Right ventricle myocardium superior (tissue), 1 donor: Measurements from ENCODE around the gene SLC19A1. TPM values are rescaled to one million over a fixed set of nuclear protein-coding genes. Genes with fewer than 3 reads are reported as not detected.
A peak's percentile ranks its signal among the peaks of the same experiment; 100 is the strongest.

Source experiments
- ATAC-seq: fragments of 200-7000 bp; cut with Tn5 transposase; one replicate; pipeline ENCODE4 v1.9.1; 2020; ENCODE audit warnings: mild to moderate bottlenecking; ENCODE audit not compliant: poor library complexity
- DNase-seq: peaks from one replicate; pipeline ENCODE4 v3.0.0-alpha.2; 2020
- intact Hi-C: fragments of 100-400 bp; cut with DNase I; formaldehyde crosslinking; loops from one replicate; pipeline ENCODE4 v1.11.2; 2022
- total RNA-seq: library from RNA; stranded (reverse); fragmentation: NEBNext Ultra II Directional; extraction: Animal tissue kit (Norgen Biotek cat#: 25700); gene quantifications from one replicate; pipeline ENCODE4 v1.2.1, GENCODE V29; 2021
- donor health status: DM: no; HTN: yes; CAD: no; lungs with severe emphysema.

SLC19A1 gene
- total RNA-seq, 1 donor from 2014 or later: 6.9 TPM

DNA sequence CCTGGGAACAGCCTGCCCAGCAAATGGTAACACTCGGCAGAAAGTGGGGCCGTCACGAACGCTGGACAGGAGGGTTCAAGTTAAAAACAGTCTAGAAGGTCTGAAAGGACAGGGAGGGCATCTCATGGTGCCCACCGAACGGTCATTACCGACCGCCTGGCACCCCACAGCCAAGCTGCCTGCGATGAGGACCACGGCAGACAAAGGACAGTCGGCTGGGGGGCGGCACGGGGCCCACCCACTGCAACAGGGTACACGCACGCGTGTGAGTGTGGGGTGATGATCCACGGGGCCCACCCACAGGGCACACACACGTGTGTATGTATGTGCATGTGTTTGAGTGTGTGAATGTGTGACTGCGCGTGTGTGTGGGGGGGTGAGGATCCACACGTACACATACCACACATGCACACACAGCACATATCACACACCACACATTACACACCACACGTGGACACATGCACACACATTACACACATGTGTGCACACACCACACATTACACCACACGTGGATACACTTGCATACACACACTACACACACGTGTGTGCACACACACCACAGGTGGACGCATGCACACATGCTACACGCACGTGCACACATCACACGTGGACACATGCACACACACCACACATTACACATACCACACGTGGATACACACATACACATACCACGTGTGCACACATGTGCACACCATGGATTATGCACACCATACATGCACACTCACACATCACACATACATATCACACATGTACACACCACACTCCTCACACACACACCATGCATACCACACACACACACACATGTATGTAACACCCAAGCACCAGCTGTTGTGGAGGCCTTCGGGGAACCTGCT, 63.2 kb downstream of the SLC19A1 start:
- intact Hi-C loops: no loop called here
- ATAC-seq (no peak), DNase-seq (no peak)

DNA sequence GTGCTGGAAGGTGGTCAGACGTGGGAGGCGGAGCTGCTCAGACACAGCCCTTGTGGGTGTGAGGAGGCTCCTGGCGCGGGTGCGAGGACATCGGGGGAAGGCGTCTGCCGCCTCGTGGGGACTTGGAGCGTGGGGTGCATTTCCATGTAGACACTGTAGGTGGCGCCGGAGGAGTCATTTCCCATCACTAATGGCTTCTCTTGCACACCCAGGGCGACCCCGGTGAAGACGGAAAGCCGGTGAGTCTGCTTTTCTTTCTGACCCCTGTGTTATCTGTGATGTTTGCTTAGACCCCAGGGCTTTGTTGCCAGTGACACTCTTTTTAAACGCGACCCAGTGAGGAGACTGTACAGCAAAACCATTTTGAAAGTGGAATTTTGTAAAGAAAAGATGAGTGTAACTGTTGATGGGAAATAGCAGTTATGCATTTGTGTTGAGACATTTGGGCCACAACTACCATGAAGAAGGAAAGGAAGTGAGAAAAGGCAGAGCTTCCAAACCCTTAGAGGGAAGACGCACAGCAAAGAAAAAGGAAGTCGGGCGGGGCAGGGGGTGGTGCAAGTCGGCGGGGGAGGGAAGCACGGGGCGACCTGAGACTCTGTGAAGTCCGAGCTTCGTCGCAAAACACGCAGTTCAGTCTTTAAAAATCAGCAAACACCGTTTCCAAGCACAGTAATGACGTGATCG, 64.0 kb downstream of the SLC19A1 start:
- intact Hi-C loops: no loop called here
- DNase-seq: peak; percentile 86
- peak; percentile 73 for ATAC-seq

DNA sequence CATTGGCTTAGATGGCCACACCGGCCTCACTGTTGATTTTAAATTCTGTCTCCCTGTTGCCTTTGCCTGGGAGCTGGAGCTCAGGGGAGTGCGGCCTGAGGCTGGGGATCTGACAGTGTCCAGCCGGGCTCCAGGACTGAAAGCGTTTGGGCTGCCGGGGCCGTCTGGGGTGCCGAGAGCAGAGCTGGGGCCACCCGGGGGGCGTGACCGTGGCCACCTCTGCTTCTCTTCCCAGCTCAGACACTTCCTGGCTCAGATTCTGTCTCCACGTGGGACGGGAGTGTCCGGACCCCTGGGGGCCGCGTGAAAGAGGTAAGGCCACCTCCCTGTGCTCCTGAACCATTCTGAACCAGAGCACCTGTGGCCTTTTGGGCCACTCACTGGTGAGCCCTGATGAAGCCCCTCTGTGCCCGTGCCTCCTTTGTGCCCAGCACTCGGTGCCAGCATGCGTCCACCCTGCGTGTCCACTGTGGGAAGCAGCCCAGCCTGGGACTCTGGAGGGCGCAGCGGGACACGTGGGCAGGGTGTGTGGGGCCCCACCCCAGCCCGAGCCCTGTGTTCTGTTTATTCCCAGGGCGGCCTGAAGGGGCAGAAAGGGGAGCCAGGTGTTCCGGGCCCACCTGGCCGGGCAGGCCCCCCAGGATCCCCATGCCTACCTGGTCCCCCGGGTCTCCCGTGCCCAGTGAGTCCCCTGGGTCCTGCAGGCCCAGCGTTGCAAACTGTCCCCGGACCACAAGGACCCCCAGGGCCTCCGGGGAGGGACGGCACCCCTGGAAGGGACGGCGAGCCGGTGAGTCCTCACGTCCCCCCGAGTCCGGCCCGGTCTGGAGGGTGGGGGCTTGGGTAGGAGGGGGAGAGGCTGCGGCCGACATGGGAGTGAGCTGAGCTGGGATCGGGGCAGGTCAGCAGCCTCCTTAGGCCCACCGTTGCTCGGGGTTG, 64.8 kb downstream of the SLC19A1 start:
- intact Hi-C loops: no loop called here
- ATAC-seq (peak; percentile 8), DNase-seq (no peak)

DNA sequence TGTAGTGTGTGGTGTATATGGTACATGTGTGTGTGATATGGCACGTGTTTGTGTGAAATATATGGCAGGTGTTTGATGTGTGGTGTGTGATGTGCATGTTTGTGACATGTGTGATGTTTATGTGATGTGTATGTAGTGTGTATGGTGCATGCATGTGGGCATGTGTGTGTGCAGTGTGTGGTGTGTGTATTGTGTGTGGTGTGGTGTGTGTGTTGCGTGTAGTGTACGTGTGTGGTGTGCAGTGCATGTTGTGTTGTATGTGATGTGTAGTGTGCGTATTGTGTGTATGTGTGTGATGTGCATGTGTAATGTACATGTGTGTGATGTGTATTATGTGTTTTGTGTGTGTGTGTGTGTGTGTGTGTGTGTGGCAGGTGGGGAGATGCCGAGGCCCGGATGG, 65.7 kb downstream of the SLC19A1 start:
- DNase-seq: no peak
- intact Hi-C loops: no loop called here

DNA sequence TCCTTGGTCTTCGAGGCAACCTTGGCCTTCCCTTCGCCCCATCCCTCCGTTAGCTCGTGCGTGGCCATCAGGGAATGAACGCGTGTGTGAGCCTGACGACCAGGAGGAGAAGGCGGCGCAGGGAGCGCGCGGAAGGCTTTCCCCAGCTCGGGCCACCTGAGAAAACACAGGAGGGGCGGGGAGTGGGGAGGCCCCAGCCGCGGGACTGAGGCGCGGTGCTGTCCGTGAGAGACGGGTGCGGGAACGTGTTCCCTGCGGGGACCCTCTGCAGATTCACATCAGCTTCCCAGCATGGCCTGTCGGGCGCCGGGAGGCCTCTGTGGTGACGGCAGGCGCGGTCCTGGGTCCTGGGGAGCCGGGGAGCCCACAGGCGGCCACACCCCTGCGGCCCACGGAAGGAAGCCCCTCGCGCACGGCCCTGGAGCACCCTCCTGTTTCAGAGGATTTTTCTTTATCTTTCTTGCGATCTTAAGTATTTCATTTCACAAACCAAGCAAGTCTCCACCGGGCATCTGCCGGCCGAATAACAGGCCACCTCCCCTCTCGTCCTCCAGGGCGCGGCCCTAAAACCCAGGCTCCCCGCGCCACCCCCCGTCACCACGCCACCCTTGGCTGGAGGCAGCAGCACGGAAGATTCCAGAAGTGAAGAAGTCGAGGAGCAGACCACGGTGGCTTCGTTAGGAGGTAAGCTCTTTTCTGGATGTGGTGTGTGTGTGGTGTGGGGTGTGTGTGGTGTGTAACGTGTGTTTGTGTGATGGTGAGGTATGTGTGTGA, 66.3 kb downstream of the SLC19A1 start:
- ATAC-seq (no peak), DNase-seq (no peak)
- intact Hi-C loops: no loop called here

More for the DNA sequence above, 65.7 kb downstream of the SLC19A1 start:
- ATAC-seq: no peak

DNA sequence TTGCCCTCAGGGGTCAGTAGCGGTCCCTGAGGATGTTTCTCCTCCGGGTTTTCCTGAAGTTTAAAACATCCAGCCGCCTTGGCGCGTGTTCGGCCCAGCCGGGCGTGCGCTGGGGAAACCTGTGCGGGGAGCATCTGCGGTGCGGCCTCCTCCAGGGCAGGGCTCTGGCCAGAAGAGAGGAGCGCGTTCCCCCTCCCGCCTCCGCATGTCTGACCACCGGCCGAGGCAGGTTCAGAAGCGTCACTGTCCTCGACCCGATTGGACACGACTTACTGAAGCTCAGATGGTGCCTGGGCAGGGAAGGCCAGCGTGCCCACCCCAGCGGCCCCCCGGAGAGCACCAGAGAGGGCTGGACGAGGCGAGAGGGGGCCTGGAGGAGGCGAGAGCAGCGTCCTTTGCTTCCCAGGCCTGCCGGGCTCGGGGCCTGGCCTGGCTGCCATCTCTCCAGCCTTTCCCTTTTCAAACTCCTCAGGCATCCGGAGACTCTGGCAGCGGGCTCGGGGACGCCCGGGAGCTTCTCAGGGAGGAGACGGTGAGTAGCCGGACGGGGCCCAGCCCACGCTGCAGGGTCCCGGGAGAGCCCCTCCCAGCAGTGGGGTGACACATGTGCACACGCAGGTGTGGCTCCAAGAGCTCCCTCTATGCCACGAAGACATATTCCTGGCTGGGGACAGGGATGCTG, 67.1 kb downstream of the SLC19A1 start:
- intact Hi-C loops: no loop called here
- ATAC-seq (no peak), DNase-seq (no peak)

DNA sequence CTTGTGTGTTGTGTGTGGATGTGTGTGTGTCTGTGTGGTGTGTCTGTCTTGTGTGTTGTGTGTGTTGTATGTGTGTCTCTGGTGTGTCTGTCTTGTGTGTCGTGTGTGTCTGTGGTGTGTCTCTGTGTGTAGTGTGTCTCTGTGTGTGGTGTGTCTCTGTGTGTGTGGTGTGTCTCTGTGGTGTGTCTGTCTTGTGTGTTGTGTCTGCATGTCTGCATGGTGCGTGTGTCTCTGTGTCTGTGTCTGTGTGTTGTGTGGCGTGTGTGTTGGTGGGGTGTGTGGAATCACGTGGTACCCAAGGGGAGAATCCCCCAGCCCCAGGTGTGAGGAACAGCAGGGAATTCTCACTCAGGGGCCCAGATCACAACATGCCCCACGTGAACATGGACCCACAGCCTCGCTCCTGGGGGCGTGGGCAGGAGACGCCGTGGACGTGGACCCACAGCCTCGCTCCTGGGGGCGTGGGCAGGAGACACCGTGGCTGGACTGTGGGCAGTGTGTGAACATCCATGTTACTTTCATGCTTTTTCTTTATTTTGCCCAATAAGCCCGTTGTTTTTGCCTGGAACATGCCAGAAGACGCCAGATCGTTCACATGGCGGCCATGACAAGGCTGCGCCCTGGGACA, 67.8 kb downstream of the SLC19A1 start:
- intact Hi-C loops: no loop called here
- no peak for DNase-seq
- no peak for ATAC-seq

DNA sequence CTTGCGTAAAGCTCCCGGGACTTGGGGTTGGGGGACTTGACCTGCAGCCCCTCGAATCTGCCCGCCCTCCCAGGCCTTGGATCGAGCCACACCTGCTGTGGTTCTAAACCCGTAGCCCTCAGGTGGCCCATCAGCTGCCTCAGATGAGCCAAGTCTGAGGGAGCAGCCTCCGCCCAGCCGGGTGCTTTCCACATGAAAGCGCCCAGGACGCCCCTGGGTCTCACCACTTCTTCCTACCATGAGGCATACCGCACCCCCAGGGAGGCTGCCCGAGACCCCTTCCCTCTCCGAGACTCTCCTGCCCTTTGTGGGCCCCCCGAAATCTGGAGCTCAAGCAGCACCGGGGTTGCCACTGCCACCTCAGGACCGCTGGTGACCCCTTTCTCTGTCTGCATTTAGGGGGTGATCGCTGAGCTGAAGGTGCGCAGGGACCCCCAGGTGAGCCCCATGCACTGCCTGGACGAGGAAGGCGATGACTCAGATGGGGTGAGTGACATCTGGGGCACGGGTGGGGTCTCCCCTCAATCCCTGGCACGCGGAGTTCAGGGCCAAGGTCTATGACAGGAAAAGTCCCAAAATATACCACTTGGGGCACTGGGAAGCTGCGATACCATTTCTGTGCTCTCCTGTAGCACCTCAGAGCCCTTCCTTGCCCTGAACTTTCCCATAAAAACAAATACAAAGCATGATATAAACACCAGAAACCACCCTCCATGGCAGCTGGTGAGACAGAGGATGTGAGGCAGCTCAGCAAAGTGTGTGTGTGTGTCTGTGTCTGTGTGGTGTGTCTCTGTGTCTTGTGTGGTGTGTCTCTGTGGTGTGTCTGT, 68.5 kb downstream of the SLC19A1 start:
- intact Hi-C loops: no loop called here
- ATAC-seq (no peak), DNase-seq (no peak)

DNA sequence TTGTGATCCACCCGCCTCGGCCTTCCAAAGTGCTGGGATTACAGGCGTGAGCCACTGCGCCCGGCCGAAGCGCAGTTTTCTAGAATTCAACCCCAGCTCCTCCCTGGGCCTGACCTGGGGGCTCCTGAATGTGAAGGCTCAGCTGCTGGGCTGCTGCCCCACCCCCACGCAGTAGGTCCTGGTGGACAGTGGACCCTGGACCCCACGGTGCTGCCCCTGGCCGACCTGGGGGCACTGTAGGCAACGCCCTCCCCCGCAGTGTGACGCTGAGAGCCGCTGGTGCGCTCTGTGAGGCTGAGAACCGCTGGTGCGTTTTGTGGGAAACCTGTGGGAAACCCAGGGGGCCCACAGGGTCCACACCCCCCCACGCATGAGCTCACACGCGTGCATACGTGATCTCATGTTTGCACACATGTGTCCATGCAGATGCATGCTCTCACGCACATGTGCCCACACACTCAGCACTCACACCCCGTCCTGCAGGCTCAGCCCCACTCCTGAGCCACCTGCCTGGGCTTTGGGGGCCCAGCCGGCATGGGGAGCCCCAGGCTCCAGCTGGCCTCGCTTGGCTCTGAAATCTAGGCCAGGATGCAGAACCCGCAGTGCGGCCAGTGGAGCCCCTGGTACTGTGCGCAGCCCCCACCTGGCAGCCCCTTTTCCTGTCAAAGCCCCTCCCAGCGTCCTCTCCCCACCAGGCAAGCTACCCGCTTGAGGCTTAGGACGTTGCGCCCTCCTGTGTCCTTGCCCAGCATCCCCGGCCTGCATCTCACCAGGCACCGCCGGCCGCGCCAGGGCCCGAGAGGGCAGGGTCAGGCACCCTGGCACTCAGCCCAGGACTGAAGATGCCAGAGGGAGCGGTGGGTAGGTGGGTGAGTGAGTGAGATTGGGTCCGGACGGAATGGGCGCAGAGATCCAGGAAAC, 69.5 kb downstream of the SLC19A1 start:
- ATAC-seq: no peak
- intact Hi-C loops: no loop called here
- DNase-seq: no peak

DNA sequence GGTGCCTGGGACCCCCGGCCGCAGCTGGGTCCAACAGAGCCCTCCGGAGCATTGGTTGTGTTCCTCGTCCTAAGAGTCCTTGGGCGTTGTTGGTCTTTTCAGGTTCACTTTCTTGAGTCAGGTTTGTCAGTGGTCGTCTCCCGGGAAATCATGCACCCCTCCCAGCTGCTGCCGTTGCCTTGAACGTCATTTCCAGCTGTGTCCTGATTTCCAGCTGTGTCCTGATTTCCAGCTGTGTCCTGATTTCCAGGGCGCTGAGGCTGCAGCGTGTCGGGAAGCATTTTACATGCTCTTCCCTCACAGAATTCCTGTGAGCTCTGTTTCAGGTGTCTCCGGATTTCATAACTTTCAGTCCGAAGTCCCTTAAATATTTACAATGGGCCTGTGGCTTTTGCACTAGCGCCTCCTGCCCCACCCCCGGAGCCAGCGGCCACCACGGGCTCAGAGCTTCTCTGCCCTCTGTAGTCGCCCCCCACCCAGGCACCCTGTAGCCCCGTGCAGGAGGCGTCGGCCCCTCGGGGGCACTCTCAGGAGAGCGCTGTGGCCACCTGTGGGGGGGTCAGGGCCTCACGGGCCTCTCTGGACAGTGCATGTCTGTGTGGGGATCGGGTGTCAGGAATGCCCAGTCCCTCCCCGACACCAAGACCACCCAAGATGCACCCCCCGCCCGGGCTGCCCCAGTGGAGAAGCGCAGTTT, 70.6 kb downstream of the SLC19A1 start:
- peak; percentile 73 for ATAC-seq
- DNase-seq: no peak
- intact Hi-C loops: no loop called here

DNA sequence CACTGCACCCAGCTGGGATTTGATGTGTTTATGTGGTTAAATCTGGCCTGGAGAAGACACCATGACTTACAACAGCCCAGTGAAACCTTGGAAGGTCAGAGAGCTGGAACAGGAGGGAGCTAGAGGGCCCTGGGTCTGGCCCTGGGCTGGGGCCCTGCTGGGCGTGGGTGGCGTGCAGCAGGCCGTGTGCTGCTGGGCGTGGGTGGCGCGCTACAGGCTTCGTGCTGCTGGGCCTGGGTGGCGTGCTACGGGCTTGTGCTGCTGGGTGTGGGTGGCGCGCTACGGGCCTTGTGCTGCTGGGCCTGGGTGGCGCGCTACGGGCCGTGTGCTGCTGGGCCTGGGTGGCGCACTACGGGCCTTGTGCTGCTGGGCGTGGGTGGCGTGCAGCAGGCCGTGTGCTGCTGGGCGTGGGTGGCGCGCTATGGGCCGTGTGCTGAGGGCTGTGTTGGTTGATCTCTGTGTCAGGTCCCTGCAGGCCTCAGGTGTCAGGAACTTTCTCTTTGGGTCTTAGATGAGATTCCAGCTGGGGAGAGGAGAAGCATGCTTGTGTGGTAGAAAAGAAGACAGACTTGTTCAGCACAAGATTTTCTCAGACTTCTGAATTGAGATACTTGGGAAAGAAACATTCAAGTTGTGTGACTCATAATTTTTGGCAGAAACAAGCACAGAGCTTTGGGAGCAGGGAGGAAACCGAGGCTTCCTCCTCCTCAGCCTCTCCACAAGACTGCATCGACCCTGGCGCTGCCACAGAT, 71.3 kb downstream of the SLC19A1 start:
- peak; percentile 69 for ATAC-seq
- peak; percentile 58 for DNase-seq
- intact Hi-C loops: no loop called here

DNA sequence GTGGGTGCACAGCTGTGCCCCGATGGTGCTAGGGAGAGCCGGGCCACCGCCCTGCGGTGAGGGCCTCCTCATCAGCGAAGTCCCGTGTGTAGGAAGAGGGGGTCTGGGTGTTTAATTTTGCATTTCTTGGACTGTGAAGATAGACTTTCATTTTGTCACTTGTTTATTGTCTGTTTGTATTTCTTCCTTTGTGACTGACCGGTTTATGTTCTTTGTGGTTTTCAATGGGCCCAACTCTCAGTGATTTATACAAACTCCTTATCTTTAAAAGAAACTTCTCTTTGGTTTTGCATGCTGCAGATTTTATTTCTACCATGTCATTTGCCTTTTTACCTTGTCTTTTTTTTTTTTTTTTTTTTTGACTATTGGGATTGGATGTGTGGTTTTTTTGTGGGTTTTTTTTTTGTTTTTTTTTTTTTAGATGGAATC, 72.1 kb downstream of the SLC19A1 start:
- intact Hi-C loops: no loop called here
- DNase-seq (peak; percentile 35), ATAC-seq (no peak)

DNA sequence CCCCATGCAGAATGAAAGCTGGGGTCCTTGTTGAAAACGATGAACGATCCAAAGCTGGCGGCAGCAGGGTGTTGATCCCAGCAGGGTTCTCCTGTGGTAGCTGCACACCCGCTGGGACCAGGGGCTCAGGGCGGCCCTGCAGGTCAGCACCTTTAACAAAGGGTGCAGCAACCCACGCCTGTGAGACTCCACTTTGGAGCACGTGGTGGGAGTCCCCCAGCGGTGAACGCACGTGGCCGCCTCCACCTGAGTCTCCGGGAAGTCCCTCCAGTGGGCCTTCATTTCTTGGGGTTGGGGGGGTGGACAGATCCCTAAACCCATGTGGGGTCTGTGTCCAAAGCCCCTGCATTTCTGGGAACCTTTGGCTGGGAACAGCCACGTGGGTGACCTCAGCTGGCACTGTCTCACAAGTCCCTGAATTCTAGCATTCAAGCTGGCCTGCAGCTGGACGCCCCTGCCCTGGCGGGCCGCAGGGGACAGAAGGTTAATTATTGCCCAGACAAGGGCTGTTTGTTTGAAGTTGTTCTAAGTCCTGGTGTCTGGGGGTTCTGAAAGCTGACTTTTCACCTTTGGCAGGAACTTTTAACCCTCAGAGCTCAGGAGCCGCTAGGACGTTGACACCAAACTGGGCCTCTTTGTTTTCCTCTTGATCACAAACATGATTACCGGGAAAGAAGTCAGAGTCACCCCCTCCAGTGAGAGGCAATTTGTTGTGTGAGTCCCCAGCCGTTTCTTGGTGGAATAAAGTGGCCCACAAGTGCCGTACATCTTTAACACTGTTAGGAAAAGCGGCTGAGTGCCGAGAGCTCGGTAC, 72.8 kb downstream of the SLC19A1 start:
- ATAC-seq (no peak), DNase-seq (peak; percentile 43)
- intact Hi-C loops: loop anchor here (10.0 kb wide), 1 partner anchor 355 kb away; no protein-coding TSS in a partner anchor

DNA sequence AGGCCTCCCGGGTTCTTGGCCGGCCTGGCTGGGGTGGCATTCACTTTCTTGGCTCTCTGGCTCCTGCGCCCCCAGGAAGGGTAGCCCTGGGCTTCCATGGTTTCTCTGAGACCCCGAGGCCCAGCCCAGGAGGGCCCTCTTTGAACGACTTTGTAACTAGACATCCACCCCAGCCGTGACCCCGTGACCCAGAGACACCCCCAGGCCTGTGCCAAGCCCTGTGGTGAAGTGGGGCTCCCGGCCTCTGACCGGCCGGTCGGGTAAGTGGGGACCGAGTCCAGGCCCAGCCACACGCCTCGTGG, 73.3 kb downstream of the SLC19A1 start:
- intact Hi-C loops: loop anchor here (10.0 kb wide), 1 partner anchor 356 kb away; no protein-coding TSS in a partner anchor
- no peak for ATAC-seq
- DNase-seq: no peak
